HCT116 (cell line): ENCODE data around the gene SMIM36. TPM values are rescaled to one million over a fixed set of nuclear protein-coding genes. Genes with fewer than 3 reads are reported as not detected.

Experiments
- ATAC-seq: fragments of 200-7000 bp; cut with Tn5 transposase; 2 replicates; pipeline ENCODE4 v1.9.1; 2020; ENCODE audit warnings: mild to moderate bottlenecking, moderate library complexity
- BruUV-seq: library from RNA; stranded (reverse); fragments of 400-500 nt; replicated peaks from 2 replicates; lab custom pipeline; 2021; lab: Mats Ljungman, UMichigan
- CTCF ChIA-PET: fragments of 300-600 bp; sonication (Branson Sonifier 250); formaldehyde crosslinking; loops from one replicate; lab custom pipeline; 2021; ENCODE audit warnings: antibody characterized with exemption; lab: Charles Lee
- POLR2A ChIA-PET: fragments of 300-600, 350-600 bp; sonication (Branson Sonifier 250); formaldehyde crosslinking; loops from one replicate; lab custom pipeline; 2021; ENCODE audit warnings: antibody characterized with exemption; lab: Charles Lee
- RAD21 ChIA-PET, 2 experiments: fragments of 300-600 bp; sonication (Branson Sonifier 250); formaldehyde crosslinking; loops; one replicate each; lab custom pipeline; 2023; ENCODE audit warnings: low total read pairs in 2 of 2; ENCODE audit not compliant: uncharacterized antibody in 2 of 2, unreplicated experiment in 2 of 2, low non-redundant PET in 1 of 2; lab: Charles Lee
- DNase-seq: peaks from one replicate; pipeline ENCODE4 v3.0.0-alpha.2; 2010; ENCODE audit warnings: low read depth, low spot score
- H2AFZ ChIP-seq: fragments of 200-600 bp; shearing (Covaris generic), sonication (generic); 2 replicates; pipeline ENCODE4 v1.6.1; 2017; ENCODE audit warnings: low read depth, mixed run types, mixed read lengths, antibody characterized with exemption, low read length; ENCODE audit not compliant: poor library complexity, severe bottlenecking
- H3K27ac ChIP-seq: 2 replicates; pipeline ENCODE4 v1.5.1; 2012; ENCODE audit warnings: low read depth, low read length
- H3K27me3 ChIP-seq: fragments of 200-600 bp; sonication (generic); 2 replicates; pipeline ENCODE4 v1.6.1; 2016; ENCODE audit warnings: mixed run types, low read length, mixed read lengths; ENCODE audit not compliant: insufficient read depth
- H3K36me3 ChIP-seq, 2 experiments: fragments of 200-500 bp in 1 of 2; fragments of 200-600 bp in 1 of 2; sonication (Bioruptor generic) in 1 of 2; sonication (generic) in 1 of 2; 2 replicates each; pipeline versions ENCODE4 v1.5.1 to v1.6.1; 2014 to 2016; ENCODE audit warnings: low read length in 2 of 2, inconsistent platforms in 1 of 2, mixed read lengths in 1 of 2, mixed run types in 1 of 2; ENCODE audit not compliant: insufficient read depth in 2 of 2, control insufficient read depth in 1 of 2
- H3K4me1 ChIP-seq, 2 experiments: fragments of 200-600 bp in 1 of 2; sonication (generic) in 1 of 2; 2 replicates each; pipeline versions ENCODE4 v1.5.1 to v1.6.1; 2012 to 2017; ENCODE audit warnings: low read length in 2 of 2, inconsistent platforms in 1 of 2, mild to moderate bottlenecking in 1 of 2, mixed read lengths in 1 of 2, mixed run types in 1 of 2, moderate library complexity in 1 of 2; ENCODE audit not compliant: insufficient read depth in 2 of 2, control insufficient read depth in 1 of 2
- H3K4me2 ChIP-seq: fragments of 200-600 bp; sonication (generic); 2 replicates; pipeline ENCODE4 v1.6.1; 2017; ENCODE audit warnings: mixed run types, low read length, mixed read lengths
- H3K4me3 ChIP-seq, 2 experiments: fragments of 200-600 bp in 1 of 2; sonication (generic) in 1 of 2; replicated peaks in 1 of 2; 2 replicates each; pipeline ENCODE4 v1.5.1; 2011 to 2016; ENCODE audit warnings: low read length in 2 of 2, control low read depth in 1 of 2, low read depth in 1 of 2, mild to moderate bottlenecking in 1 of 2, mixed read lengths in 1 of 2, mixed run types in 1 of 2
- H3K79me2 ChIP-seq: fragments of 200-600 bp; sonication (generic); 2 replicates; pipeline ENCODE4 v1.6.1; 2017; ENCODE audit warnings: mild to moderate bottlenecking, mixed run types, low read length, moderate library complexity, mixed read lengths; ENCODE audit not compliant: insufficient read depth
- H3K9ac ChIP-seq: fragments of 200-600 bp; sonication (generic); 2 replicates; pipeline ENCODE4 v1.6.1; 2016; ENCODE audit warnings: low read length, mixed read lengths
- H3K9me2 ChIP-seq: fragments of 200-600 bp; sonication (generic), shearing (Covaris generic); 2 replicates; pipeline ENCODE4 v1.6.1; 2017; ENCODE audit warnings: mixed run types, mild to moderate bottlenecking, moderate library complexity; ENCODE audit not compliant: insufficient read depth
- H3K9me3 ChIP-seq, 2 experiments: fragments of 200-500 bp in 1 of 2; fragments of 200-600 bp in 1 of 2; sonication (Bioruptor generic) in 1 of 2; sonication (generic) in 1 of 2; 2 replicates each; pipeline ENCODE4 v1.6.1; 2014 to 2017; ENCODE audit warnings: low read length in 2 of 2, mixed read lengths in 2 of 2, inconsistent platforms in 1 of 2, low read depth in 1 of 2, mild to moderate bottlenecking in 1 of 2, mixed run types in 1 of 2, moderate library complexity in 1 of 2; ENCODE audit not compliant: control insufficient read depth in 1 of 2, insufficient read depth in 1 of 2
- H4K20me1 ChIP-seq: fragments of 200-600 bp; sonication (generic), shearing (Covaris generic); 2 replicates; pipeline ENCODE4 v1.6.1; 2017; ENCODE audit warnings: mixed run types, mild to moderate bottlenecking, moderate library complexity; ENCODE audit not compliant: insufficient read depth
- CEBPB ChIP-seq: IDR thresholded peaks from 2 replicates; pipeline ENCODE4 v1.6.1; 2012; ENCODE audit warnings: low read depth
- ELF1 ChIP-seq: IDR thresholded peaks from 2 replicates; pipeline ENCODE4 v1.6.1; 2012; ENCODE audit warnings: low read depth, borderline replicate concordance
- JUND ChIP-seq: IDR thresholded peaks from 2 replicates; pipeline ENCODE4 v1.6.1; 2012
- POLR2AphosphoS5 ChIP-seq: IDR thresholded peaks from 2 replicates; pipeline ENCODE4 v1.6.1; 2011; ENCODE audit warnings: mild to moderate bottlenecking, low read depth, low read length, moderate library complexity
- RAD21 ChIP-seq: IDR thresholded peaks from 2 replicates; pipeline ENCODE4 v1.6.1; 2012; ENCODE audit warnings: low read depth, mild to moderate bottlenecking
- SIN3A ChIP-seq: IDR thresholded peaks from 2 replicates; pipeline ENCODE4 v1.6.1; 2012; ENCODE audit warnings: low read depth
- SP1 ChIP-seq: IDR thresholded peaks from 2 replicates; pipeline ENCODE4 v1.6.1; 2012; ENCODE audit warnings: low read depth
- SRF ChIP-seq: IDR thresholded peaks from 2 replicates; pipeline ENCODE4 v1.6.1; 2012; ENCODE audit warnings: low read depth
- TCF7L2 ChIP-seq: IDR thresholded peaks from 2 replicates; pipeline ENCODE4 v1.7.0; 2011; ENCODE audit warnings: borderline replicate concordance, inconsistent platforms; ENCODE audit not compliant: insufficient read depth, insufficient read length; ENCODE audit errors: extremely low read depth
- YY1 ChIP-seq: IDR thresholded peaks from 2 replicates; pipeline ENCODE4 v1.6.1; 2011; ENCODE audit warnings: low read length, low read depth, moderate library complexity, mild to moderate bottlenecking; ENCODE audit not compliant: insufficient replicate concordance; ENCODE audit errors: extremely low read depth
- ZBTB33 ChIP-seq: IDR thresholded peaks from 2 replicates; pipeline ENCODE4 v1.6.1; 2011; ENCODE audit warnings: mild to moderate bottlenecking, low read length, moderate library complexity; ENCODE audit not compliant: insufficient replicate concordance; ENCODE audit errors: extremely low read depth
- ZFX ChIP-seq: fragments of 450-650 bp; IDR thresholded peaks from 2 replicates; pipeline ENCODE4 v1.6.1; 2017
- intact Hi-C: fragments of 100-400 bp; cut with micrococcal nuclease; formaldehyde crosslinking; loops from 2 replicates; pipeline ENCODE4 v1.10.0; 2022
- total RNA-seq: library from RNA; stranded (reverse); gene quantifications from one replicate; pipeline ENCODE4 v1.2.1, GENCODE V29; 2021; ENCODE audit not compliant: unreplicated experiment

Gene SMIM36
- total RNA-seq, 1 experiment from 2014 or later = 0.37 TPM

- ChIA-PET RAD21 (no interaction called here), POLR2A (no interaction called here), CTCF (no interaction called here)
- H3K9ac ChIP-seq = no peak overlapping the region
- H3K4me1 ChIP-seq = peaks cover 4 to 23% of the 10 kb centered on the region in 2 experiments
- TF ChIP-seq SRF (no peak), TCF7L2 (no peak), JUND (no peak), ZBTB33 (no peak), CEBPB (no peak), YY1 (no peak), RAD21 (no peak), SIN3A (no peak), SP1 (no peak), ELF1 (no peak), POLR2AphosphoS5 (no peak), ZFX (no peak)
- no TSS peak for BruUV-seq
- ATAC-seq = no peak
- H3K79me2 ChIP-seq = no peaks in the 10 kb centered on the region
- no peak for DNase-seq
- no peak overlapping the region for H3K4me2 ChIP-seq
- intact Hi-C loops = no loop called here
- H3K27me3 ChIP-seq = peaks cover 38% of the 10 kb centered on the region
- H2AFZ ChIP-seq = no peak overlapping the region
- H4K20me1 ChIP-seq = no peaks in the 10 kb centered on the region
- no peaks in the 10 kb centered on the region for H3K9me2 ChIP-seq
- H3K36me3 ChIP-seq = no peaks in the 10 kb centered on the region
- no peak overlapping the region for H3K4me3 ChIP-seq
- no peaks in the 10 kb centered on the region for H3K9me3 ChIP-seq
- H3K27ac ChIP-seq = no peak overlapping the region
Observed at GRCh38 chr17:55427587-55427882, 83.7 kb downstream of the SMIM36 start.
